Neuronal stem cell (in vitro differentiated cells): ENCODE results near the gene CLEC3A.
A peak's percentile ranks its signal among the peaks of the same experiment; 100 is the strongest.

Experiments used
- DNase-seq: peaks from one replicate; pipeline ENCODE4 v3.0.0-alpha.2; 2013; ENCODE audit warnings: low spot score
- H2AFZ ChIP-seq: one replicate; pipeline ENCODE4 v1.6.1; 2013; ENCODE audit warnings: mild to moderate bottlenecking, low read length, inconsistent platforms
- H2AK5ac ChIP-seq: 2 replicates; pipeline ENCODE4 v1.6.1; 2013; ENCODE audit warnings: low read depth, mild to moderate bottlenecking, inconsistent platforms, low read length, moderate library complexity, mixed read lengths
- H2BK120ac ChIP-seq: 2 replicates; pipeline ENCODE4 v1.6.1; 2013; ENCODE audit warnings: low read depth, mild to moderate bottlenecking, inconsistent platforms, low read length, moderate library complexity, mixed read lengths
- H2BK12ac ChIP-seq: one replicate; pipeline ENCODE4 v1.6.1; 2013; ENCODE audit warnings: low read length, inconsistent platforms
- H2BK15ac ChIP-seq: 2 replicates; pipeline ENCODE4 v1.6.1; 2013; ENCODE audit warnings: mild to moderate bottlenecking, low read length, inconsistent platforms, mixed read lengths
- H2BK5ac ChIP-seq: one replicate; pipeline ENCODE4 v1.6.1; 2013; ENCODE audit warnings: inconsistent platforms, mild to moderate bottlenecking, low read length, moderate library complexity
- H3K14ac ChIP-seq: one replicate; pipeline ENCODE4 v1.6.1; 2013; ENCODE audit warnings: low read length, inconsistent platforms
- H3K18ac ChIP-seq: 2 replicates; pipeline ENCODE4 v1.6.1; 2013; ENCODE audit warnings: low read length, inconsistent platforms
- H3K23ac ChIP-seq: 2 replicates; pipeline ENCODE4 v1.6.1; 2013; ENCODE audit warnings: low read depth, mild to moderate bottlenecking, mixed read lengths, low read length, inconsistent platforms; ENCODE audit not compliant: poor library complexity
- H3K27ac ChIP-seq: replicated peaks from 3 replicates; pipeline ENCODE4 v1.5.1; 2013; ENCODE audit warnings: low read length, inconsistent platforms
- H3K27me3 ChIP-seq, 3 experiments: 2 replicates each; pipeline ENCODE4 v1.6.1; 2013; ENCODE audit warnings: low read length in 3 of 3, mild to moderate bottlenecking in 2 of 3, inconsistent platforms in 1 of 3, low read depth in 1 of 3, mixed read lengths in 1 of 3, moderate library complexity in 1 of 3; ENCODE audit not compliant: control insufficient read depth in 3 of 3, insufficient read depth in 3 of 3
- H3K36me3 ChIP-seq, 2 donors: replicated peaks in 1 of 2; 2 replicates each; pipeline ENCODE4 v1.6.1; 2013; ENCODE audit warnings: low read length in 2 of 2; ENCODE audit not compliant: control insufficient read depth in 2 of 2, insufficient read depth in 2 of 2
- H3K4ac ChIP-seq: 2 replicates; pipeline ENCODE4 v1.6.1; 2013; ENCODE audit warnings: inconsistent platforms, mild to moderate bottlenecking, low read length, moderate library complexity
- H3K4me1 ChIP-seq, 2 donors: 1 replicate in 1 of 2; 2 replicates in 1 of 2; pipeline ENCODE4 v1.6.1; 2013; ENCODE audit warnings: low read length in 2 of 2, low read depth in 1 of 2; ENCODE audit not compliant: control insufficient read depth in 2 of 2, insufficient read depth in 1 of 2
- H3K4me2 ChIP-seq: one replicate; pipeline ENCODE4 v1.6.1; 2013; ENCODE audit warnings: mild to moderate bottlenecking, low read length, inconsistent platforms; ENCODE audit not compliant: insufficient read depth, poor library complexity, severe bottlenecking
- H3K4me3 ChIP-seq, 2 donors: 2 replicates each; pipeline ENCODE4 v1.5.1; 2013; ENCODE audit warnings: low read length in 2 of 2, mild to moderate bottlenecking in 2 of 2, inconsistent platforms in 1 of 2, moderate library complexity in 1 of 2
- H3K79me1 ChIP-seq: one replicate; pipeline ENCODE4 v1.6.1; 2013; ENCODE audit warnings: low read depth, mild to moderate bottlenecking, inconsistent platforms, low read length, moderate library complexity
- H3K9ac ChIP-seq: one replicate; pipeline ENCODE4 v1.6.1; 2013; ENCODE audit warnings: mild to moderate bottlenecking, low read depth, low read length, inconsistent platforms; ENCODE audit not compliant: poor library complexity
- H3K9me3 ChIP-seq, 2 donors: replicated peaks in 1 of 2; 2 replicates each; pipeline versions ENCODE3 to v1.6.1; 2013; ENCODE audit warnings: low read length in 2 of 2, mild to moderate bottlenecking in 2 of 2, inconsistent platforms in 1 of 2, low read depth in 1 of 2, mixed read lengths in 1 of 2, moderate library complexity in 1 of 2; ENCODE audit not compliant: control insufficient read depth in 2 of 2, insufficient read depth in 1 of 2
- H4K8ac ChIP-seq: one replicate; pipeline ENCODE4 v1.6.1; 2013; ENCODE audit warnings: low read depth, mild to moderate bottlenecking, inconsistent platforms, low read length, moderate library complexity
- H4K91ac ChIP-seq: one replicate; pipeline ENCODE4 v1.6.1; 2013; ENCODE audit warnings: low read length, low read depth, mild to moderate bottlenecking, inconsistent platforms; ENCODE audit not compliant: poor library complexity
- WGBS, 2 donors: extraction: QIAGEN DNeasy Blood & Tissue Kit; methylation state at CpG; one replicate each; pipeline ENCODE4 v1.1.7; 2013; ENCODE audit warnings: missing lambda C conversion rate in 2 of 2, mixed read lengths in 1 of 2; ENCODE audit not compliant: insufficient read length in 2 of 2, insufficient replicate concordance in 1 of 2; ENCODE audit errors: extremely low coverage in 2 of 2; 5-methylcytosine and 5-hydroxymethylcytosine counted together

CLEC3A gene

DNA sequence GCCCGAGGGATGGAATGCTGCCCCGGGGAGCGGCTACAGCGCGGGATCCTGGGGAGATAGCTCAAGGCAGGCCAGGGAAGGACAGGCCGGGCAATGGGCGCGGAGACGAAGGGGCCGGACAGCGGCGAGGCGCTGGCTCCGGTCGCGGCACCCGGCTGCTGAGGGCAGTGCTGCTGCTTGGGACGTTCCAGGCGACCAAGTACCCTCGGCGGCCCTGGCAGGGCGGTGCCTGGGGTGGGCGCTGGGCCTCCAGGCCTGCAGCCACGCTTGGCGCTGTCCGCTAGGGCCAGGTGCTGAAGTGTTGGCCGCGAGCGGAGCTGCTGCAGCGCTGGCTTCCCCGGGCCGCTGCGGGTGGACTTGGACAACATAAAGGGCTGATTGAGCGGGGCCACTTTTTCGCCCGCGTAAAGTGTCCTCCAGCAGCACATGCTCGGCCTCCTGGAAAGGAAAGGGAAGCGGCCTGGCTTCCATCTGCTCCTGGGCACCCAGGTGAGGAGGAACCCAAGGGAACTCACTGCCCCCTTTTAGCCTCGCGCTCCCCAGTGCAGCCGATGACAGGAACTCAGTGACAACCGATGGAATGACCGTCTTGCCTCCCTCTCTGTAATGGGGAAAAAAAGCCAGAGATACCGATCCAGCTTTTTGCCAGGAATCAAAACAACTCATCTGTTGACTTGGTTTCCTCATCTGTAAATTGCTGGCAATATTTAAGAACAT, 23.7 kb downstream of the CLEC3A start:
- Histone ChIP-seq H2AFZ (no peak overlapping the region), H2BK5ac (no peak overlapping the region), H4K91ac (no peak overlapping the region), H3K4me2 (peak overlapping the region; percentile 64), H3K27me3 (peaks cover 0 to 2% (median 0%) of the 10 kb centered on the region in 3 experiments), H3K4ac (no peak overlapping the region), H3K36me3 (no peaks in the 10 kb centered on the region), H2BK120ac (no peak overlapping the region), H3K9me3 (no peaks in the 10 kb centered on the region), H3K79me1 (no peaks in the 10 kb centered on the region), H3K9ac (no peak overlapping the region), H3K27ac (no peak overlapping the region), H3K4me3 (no peak overlapping the region), H2AK5ac (no peak overlapping the region), H3K4me1 (peaks cover 0 to 3% of the 10 kb centered on the region in 2 donors), H3K18ac (no peak overlapping the region), H3K23ac (no peak overlapping the region), H4K8ac (no peak overlapping the region), H2BK12ac (no peak overlapping the region), H3K14ac (no peak overlapping the region), H2BK15ac (no peak overlapping the region)
- DNase-seq, result peak; percentile 85
- WGBS, 2 donors, result no CpG with 5 or more reads among the region's 45 CpGs

DNA sequence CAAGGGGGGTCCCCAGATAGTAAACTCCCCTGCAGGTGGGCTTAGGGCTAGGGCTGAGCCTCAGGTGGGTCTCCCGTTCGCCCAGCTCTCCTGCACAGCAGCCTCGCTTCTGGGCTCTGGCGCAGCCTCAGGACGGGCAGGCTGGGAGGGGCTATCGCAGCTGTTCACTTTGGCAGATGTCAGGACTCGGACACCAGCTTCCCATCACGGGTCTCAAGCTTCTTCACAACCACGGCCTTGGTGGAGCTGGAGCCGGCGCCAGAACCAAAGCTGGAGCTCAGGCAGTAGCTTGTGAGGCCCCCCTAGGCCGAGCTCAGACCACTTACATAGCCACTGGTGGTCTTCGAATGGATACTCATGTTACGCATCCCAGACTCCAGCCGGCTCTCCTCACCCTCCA, 26.0 kb downstream of the CLEC3A start:
- no peak overlapping the region for H3K4me3 ChIP-seq
- WGBS, 2 donors, result no CpG with 5 or more reads among the region's 15 CpGs

DNA sequence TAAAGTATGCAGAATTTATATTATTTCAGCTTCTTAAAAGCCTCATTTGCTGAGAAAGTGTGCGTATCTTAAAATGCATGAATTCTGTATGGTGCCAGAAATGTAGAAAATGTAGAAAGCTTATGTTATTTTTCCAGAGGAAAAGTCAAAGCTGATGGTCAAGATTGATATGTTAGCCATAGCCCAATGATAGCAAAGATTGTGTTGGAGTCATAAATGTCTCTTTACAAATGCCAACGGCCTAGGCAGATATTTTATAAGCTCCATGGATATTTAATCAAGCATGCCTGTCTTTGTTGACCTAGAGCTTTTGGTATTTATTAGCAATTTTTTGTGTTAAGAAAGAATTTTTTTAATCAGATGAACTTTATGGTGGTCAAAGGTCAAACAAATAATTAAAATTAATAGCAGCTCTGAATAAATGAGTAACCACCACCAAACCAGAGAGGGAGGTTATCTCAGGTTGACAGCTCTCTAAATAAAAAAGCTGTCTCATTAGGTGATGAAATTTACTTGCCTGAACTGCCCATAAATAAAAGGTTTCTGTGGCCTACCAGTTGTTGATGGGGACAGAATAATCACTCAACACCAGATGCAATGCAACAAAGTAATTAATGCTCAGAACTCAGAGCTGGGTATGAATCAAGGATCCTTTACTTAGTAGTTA, 28.5 kb downstream of the CLEC3A start:
- WGBS, 2 donors, result no CpG with 5 or more reads among the region's 2 CpGs
- Histone ChIP-seq H3K18ac (no peak overlapping the region), H2BK15ac (no peak overlapping the region), H2AFZ (no peak overlapping the region), H3K4ac (no peak overlapping the region), H3K4me3 (no peak overlapping the region), H2BK120ac (no peak overlapping the region), H3K27ac (no peak overlapping the region), H3K4me1 (no peaks in the 10 kb centered on the region), H3K14ac (no peak overlapping the region), H3K23ac (no peak overlapping the region), H3K4me2 (no peak overlapping the region), H3K27me3 (peaks cover 0 to 25% (median 0%) of the 10 kb centered on the region in 3 experiments), H2BK5ac (no peak overlapping the region), H3K9me3 (no peaks in the 10 kb centered on the region), H3K36me3 (no peaks in the 10 kb centered on the region), H2BK12ac (no peak overlapping the region), H3K79me1 (no peaks in the 10 kb centered on the region), H2AK5ac (no peak overlapping the region), H4K8ac (no peak overlapping the region), H3K9ac (no peak overlapping the region), H4K91ac (no peak overlapping the region)
- no peak for DNase-seq

More for the DNA sequence above, 26.0 kb downstream of the CLEC3A start:
- Histone ChIP-seq H4K8ac (no peak overlapping the region), H3K18ac (no peak overlapping the region), H3K79me1 (no peaks in the 10 kb centered on the region), H3K23ac (no peak overlapping the region), H3K4me1 (peaks cover 0 to 3% of the 10 kb centered on the region in 2 donors), H3K4me2 (no peak overlapping the region), H2BK15ac (no peak overlapping the region), H3K27me3 (peaks cover 0 to 16% (median 0%) of the 10 kb centered on the region in 3 experiments), H4K91ac (no peak overlapping the region), H3K36me3 (no peaks in the 10 kb centered on the region), H3K14ac (peak overlapping the region; percentile 63), H2BK5ac (no peak overlapping the region), H2BK12ac (no peak overlapping the region), H2AK5ac (no peak overlapping the region), H3K27ac (no peak overlapping the region), H2BK120ac (no peak overlapping the region), H2AFZ (no peak overlapping the region), H3K9ac (no peak overlapping the region), H3K9me3 (no peaks in the 10 kb centered on the region), H3K4ac (no peak overlapping the region)
- DNase-seq, result no peak

DNA sequence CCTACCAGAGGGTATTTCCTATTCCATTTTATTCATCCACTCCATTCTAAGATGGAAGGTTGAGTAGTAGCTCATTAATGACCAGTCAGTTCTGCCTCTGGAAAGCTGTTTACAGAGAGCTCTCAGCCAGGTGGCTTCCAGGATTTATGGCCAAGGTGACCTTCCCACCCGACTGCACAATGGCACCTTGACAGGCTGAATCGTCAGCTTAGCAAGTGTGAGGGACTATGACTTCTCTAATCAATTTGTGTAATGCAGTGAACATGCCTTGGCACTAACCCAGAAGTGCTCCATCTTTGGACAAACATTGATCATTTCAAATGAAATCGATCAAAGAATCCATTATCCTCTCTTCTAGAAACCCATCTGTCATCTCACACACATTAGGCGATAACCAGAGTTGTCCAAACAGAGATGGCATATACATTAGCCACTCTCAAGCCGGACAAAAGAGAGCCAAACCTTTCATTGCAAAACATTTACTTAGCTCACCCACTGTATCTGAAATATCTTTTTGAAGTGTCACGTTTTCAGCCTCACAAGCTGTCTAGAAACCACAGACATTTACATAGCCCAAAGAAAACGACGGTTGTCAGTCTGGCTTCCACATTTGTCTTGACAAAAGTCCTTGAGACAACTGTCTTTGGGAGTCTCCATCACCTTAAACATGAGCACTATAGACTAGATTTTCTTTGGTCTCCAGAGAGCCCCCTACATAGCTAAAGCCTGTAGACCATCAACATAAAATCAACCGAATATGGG, 35.6 kb downstream of the CLEC3A start:
- no peak for DNase-seq
- Histone ChIP-seq H4K8ac (no peak overlapping the region), H4K91ac (no peak overlapping the region), H3K79me1 (no peaks in the 10 kb centered on the region), H2AFZ (no peak overlapping the region), H3K4me2 (no peak overlapping the region), H2BK5ac (no peak overlapping the region), H3K23ac (no peak overlapping the region), H2AK5ac (no peak overlapping the region), H3K36me3 (no peaks in the 10 kb centered on the region), H2BK12ac (no peak overlapping the region), H3K27me3 (peaks cover 0 to 18% (median 0%) of the 10 kb centered on the region in 3 experiments), H3K27ac (no peak overlapping the region), H3K14ac (no peak overlapping the region), H3K9me3 (no peaks in the 10 kb centered on the region), H3K18ac (no peak overlapping the region), H3K9ac (no peak overlapping the region), H3K4me1 (no peaks in the 10 kb centered on the region), H2BK15ac (no peak overlapping the region), H3K4ac (no peak overlapping the region), H3K4me3 (no peak overlapping the region), H2BK120ac (no peak overlapping the region)
- no CpG with 5 or more reads among the region's 9 CpGs for WGBS, 2 donors
